GM19099 (cell line): Measurements from ENCODE around the gene ELMO1.

Source experiments
- POLR2A ChIP-seq: IDR thresholded peaks from 3 replicates; pipeline ENCODE4 v1.6.1; 2011; ENCODE audit warnings: low read depth; ENCODE audit not compliant: insufficient read length; ENCODE audit errors: extremely low read depth

ELMO1 gene

GRCh38 chr7:36957620-36958019 lies 491.0 kb downstream of the ELMO1 start:
- TF ChIP-seq POLR2A: no peak

DNA sequence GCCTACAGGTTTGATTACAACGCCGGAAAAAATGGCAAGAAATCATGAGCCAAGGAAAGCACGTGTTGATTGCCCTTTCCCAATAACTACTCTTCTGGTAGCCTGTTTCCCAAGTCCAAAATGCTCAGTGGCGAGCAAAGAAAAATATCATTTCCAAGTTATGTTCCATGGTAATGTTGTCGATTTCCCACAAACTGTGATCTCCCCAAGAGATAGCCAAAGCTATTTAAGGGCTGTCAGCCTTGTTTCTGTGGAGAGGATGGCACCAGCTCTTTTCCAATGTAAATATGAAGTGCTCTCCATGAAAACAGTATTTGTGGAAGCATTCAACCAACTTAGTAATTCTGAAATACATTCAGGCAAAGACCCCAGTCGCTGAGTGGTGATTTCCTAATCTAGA lies 491.9 kb downstream of the ELMO1 start:
- no peak for TF ChIP-seq POLR2A

DNA sequence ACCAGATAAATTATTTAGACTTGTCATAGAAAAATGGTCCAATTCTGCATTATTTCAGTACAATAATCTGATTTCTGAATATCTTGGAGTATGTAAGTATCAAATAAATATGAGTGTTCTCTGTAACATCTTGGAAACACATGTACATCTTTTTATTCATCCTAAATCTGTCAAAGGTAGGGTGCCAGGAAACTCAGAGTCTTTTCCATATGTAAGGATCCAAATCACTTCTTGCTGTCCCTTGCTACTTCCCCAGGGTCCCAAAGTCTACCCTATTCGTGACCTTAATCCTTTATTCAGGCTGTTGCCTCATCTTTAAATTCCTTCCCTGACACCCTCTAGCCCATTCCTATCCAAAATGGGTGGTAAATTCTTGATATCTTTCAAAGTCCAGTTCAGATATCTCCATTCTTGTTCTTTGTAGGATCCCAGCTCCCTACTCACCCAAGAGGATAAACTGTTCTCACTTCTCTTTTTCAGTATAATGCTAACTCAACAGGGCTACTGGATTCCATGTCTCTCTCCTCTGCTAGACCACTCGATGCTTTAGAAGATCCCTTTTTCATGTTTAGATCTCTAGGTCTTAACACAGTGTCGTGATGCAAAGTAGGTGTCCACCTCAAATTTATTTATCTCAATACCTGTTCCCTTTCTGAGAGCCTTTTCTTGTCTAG lies 493.1 kb downstream of the ELMO1 start:
- no peak for TF ChIP-seq POLR2A

DNA sequence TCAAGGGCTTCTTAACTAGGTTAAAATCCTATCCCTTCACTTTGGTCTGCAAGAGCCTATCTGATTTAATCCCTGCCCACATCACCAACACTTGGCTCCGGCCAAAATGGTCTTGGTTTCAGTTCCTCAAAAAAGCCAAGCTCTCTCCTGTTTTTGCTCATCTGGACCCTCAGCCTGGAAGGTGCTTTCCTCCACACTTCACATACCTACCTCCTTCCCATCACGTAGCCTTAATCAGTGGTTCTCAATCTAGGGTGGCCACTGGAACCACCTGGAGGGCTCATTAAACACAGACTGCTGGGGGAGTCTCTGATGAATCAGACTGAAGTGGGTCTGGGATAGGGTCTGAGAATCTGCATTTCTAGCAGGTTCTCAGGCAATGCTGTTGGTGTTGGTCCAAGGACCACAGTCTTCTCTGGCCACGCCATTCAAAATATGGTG lies 497.4 kb downstream of the ELMO1 start:
- no peak for TF ChIP-seq POLR2A

- TF ChIP-seq POLR2A: no peak
Measured at GRCh38 chr7:36949711-36950600, 498.7 kb downstream of the ELMO1 start.

DNA sequence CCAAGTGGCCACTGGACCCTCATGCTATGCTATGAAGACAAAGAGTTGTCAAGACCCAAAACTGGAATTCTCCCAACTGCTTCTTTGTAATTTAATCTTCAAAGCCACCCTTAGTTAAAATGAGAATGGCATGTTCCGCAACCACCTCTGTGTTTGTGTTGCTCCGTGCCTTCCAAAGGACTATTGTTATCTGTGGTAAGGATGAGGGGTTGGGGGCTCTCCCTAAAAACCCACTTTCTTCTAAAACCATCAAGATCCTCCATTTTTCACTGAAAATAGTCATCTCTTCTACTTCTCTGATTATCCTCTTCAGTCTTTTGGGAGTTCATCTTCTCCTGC lies 502.3 kb downstream of the ELMO1 start:
- no peak for TF ChIP-seq POLR2A

DNA sequence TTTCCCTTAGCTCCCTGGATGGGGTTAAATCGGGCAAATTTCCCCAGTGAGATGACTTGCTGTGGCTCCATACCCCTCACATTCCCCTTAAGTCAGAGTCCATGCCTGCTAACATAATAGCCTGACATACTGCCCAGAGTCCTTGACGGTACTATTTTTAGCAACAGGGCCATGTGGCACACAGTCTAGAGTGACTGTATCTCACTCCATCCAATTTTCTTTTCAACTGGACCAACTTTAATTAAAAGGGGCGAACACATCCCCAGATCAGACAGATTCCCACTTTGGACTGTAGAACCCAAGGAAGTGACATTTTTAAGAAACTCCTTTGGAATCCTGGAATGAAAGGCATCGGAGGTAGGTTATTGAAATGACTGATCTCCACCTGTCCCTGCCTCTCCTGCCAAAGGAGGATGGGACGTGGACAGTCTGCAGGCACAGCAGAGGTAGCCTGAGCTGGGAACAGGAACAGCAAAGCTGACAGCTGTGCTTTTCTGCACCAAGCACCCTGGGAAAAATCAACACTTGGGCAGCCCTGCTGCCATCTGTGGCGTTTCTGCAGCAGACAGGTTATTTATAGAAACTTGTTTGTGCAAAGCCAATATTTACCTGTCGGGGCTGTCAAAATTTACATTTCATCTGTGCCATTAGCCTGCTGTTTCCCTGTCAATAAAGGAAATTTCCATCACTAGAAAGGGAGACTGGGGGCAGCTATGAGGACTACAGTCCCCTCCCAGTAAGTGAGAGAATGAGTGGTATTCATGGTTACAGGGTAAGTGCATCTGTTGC lies 502.9 kb downstream of the ELMO1 start:
- no peak for TF ChIP-seq POLR2A

- no peak for TF ChIP-seq POLR2A
Measured at GRCh38 chr7:36944838-36945237, 503.8 kb downstream of the ELMO1 start.

GRCh38 chr7:36943591-36944435 lies 504.9 kb downstream of the ELMO1 start:
- TF ChIP-seq POLR2A: no peak

DNA sequence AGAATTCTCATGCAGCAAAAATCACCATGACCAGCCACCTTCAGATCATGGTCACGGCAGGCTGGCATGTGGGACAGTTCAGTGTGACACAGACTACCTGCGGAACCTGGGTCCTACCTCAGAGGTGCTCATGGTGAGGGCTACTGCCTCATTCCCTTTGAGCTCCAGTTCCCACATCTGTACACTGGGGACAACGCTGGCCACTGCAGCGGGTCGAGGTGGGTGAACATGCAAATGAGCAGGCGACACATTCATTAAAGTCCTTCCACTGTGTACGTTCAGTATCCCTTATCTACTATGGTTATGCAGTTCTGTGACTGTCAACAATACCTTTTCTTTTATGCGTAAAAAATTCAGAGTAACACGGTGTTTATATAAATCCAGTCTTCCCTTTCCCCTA lies 505.7 kb downstream of the ELMO1 start:
- no peak for TF ChIP-seq POLR2A

DNA sequence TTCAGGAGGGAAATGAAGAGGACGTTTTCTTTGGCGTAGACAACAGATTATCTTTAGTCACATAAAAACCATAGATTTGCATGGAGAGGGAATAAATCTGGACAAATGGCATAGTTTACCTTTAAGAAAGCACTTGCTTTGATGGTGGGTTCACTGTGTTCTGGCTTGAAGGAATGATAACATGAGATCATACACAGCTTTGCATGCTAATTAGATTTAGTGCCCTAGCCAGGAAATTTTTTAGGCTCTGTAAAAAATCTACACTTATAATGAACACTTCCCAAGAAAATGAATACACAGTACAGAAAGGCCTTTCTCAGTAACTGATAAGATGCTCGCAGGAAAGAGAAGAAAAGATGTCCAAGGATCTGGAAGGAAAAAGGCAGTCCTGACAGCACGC lies 506.1 kb downstream of the ELMO1 start:
- TF ChIP-seq POLR2A: no peak

DNA sequence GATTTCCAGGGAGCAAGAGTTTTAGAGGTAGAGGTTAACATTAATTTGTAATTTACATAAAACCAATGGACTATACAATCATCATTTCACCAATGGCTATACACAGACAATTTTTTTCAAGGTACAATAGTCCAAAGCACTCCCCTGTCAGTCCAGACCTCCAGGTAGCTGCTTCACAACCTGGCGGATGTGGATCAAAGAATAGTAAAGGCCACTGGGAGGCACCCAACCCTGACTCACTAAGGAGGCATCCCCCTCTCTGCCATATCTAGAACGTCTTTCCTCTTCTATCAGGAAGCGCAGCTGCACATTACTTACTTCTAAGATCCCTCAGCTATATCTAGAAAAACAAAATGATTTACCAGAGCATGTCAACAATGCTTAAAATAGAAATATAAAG lies 506.6 kb downstream of the ELMO1 start:
- TF ChIP-seq POLR2A: no peak

DNA sequence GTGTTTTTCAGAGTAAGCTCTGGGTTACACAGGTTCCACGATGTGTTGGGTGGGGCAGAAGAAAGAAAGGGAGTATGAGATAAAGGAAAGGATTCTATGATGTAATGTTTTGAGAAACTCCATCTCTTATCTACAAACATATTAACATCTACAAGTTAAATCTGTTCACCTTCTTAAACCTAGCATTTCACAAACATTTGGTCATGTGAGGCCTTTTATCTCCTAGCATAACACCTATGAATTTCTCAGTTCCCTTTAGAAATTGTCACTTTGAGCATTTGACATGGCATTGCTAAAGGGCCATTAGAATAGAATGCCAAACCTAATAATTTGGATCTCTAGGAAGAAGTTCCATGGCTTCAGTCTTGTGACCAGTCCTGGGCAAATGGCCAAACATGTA lies 507.3 kb downstream of the ELMO1 start:
- TF ChIP-seq POLR2A: no peak

DNA sequence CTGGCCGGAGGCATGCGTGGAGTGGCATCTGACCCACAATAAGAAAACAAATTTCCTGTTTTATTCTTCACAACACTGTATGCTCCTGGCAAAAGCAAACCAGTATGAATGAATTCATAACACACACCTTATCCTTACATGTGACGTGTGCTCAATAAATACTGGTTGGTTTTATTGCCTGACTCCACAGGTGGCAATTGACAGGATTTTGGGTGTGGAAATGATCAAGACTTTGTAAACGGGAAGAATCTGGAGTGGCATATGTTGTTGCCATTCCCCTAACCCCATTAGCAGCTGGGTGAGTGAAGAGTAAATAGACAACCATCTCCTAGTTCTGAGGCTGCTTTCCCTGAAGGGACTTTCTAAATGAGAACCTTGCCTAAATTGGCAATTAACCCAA lies 508.8 kb downstream of the ELMO1 start:
- TF ChIP-seq POLR2A: no peak
